GM06990 (cell line): ENCODE results near the gene TENM4.

Experiments
- DNase-seq: peaks from one replicate; pipeline ENCODE4 v3.0.0-alpha.2; 2011; ENCODE audit not compliant: insufficient read length; ENCODE audit errors: extremely low read depth
- H3K27me3 ChIP-seq: replicated peaks from 2 replicates; pipeline ENCODE4 v1.6.0; 2011; ENCODE audit warnings: low read length; ENCODE audit not compliant: control insufficient read depth, insufficient read depth
- H3K36me3 ChIP-seq: 2 replicates; pipeline ENCODE4 v1.5.1; 2011; ENCODE audit warnings: low read length; ENCODE audit not compliant: control insufficient read depth, insufficient read depth
- H3K4me3 ChIP-seq: replicated peaks from 2 replicates; pipeline ENCODE4 v1.5.1; 2011; ENCODE audit warnings: low read depth, mild to moderate bottlenecking, control low read depth, low read length
- CTCF ChIP-seq: IDR thresholded peaks from 2 replicates; pipeline ENCODE4 v1.5.1; 2011; ENCODE audit warnings: low read length, control low read depth, mild to moderate bottlenecking, inconsistent platforms; ENCODE audit not compliant: insufficient read depth, poor library complexity, severe bottlenecking

TENM4 gene

GRCh38 chr11:78773077-78773476 lies 667.8 kb downstream of the TENM4 start:
- DNase-seq: no peak
- Histone ChIP-seq H3K4me3 (no peak overlapping the region), H3K27me3 (peaks cover 1% of the 10 kb centered on the region), H3K36me3 (no peaks in the 10 kb centered on the region)
- no peak for TF ChIP-seq CTCF

GRCh38 chr11:78772186-78772585 lies 668.6 kb downstream of the TENM4 start:
- H3K4me3 ChIP-seq: no peak overlapping the region
- peaks cover 1% of the 10 kb centered on the region for H3K27me3 ChIP-seq
- no peak for TF ChIP-seq CTCF
- DNase-seq: no peak
- no peaks in the 10 kb centered on the region for H3K36me3 ChIP-seq

- no peak for DNase-seq
- no peaks in the 10 kb centered on the region for H3K36me3 ChIP-seq
- peaks cover 1% of the 10 kb centered on the region for H3K27me3 ChIP-seq
- no peak overlapping the region for H3K4me3 ChIP-seq
- no peak for TF ChIP-seq CTCF
Measured at GRCh38 chr11:78770931-78771330, 669.9 kb downstream of the TENM4 start.

GRCh38 chr11:78768971-78769370 lies 671.9 kb downstream of the TENM4 start:
- no peak for DNase-seq
- H3K27me3 ChIP-seq: peaks cover 1% of the 10 kb centered on the region
- no peaks in the 10 kb centered on the region for H3K36me3 ChIP-seq
- TF ChIP-seq CTCF: no peak
- no peak overlapping the region for H3K4me3 ChIP-seq

DNA sequence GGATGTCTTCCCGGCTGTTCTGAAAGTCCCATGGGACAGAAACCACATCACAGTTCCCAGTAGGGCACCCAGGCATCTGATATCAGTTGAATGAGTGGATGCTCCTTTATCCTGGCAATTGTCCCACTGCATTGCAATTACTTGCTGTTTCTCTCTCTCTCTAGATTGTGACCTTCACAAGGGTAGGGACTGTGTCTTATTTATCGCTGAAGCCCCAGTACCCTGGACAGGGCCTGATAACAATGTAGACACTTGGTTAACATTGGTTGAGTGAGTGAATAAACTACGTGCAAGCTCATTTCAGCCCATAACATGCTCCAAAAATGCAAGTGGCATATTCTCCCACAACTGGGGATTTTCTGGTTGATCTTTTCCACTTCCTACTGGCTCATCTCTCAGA lies 672.5 kb downstream of the TENM4 start:
- H3K4me3 ChIP-seq: no peak overlapping the region
- no peak for TF ChIP-seq CTCF
- H3K36me3 ChIP-seq: no peaks in the 10 kb centered on the region
- no peak for DNase-seq
- peaks cover 1% of the 10 kb centered on the region for H3K27me3 ChIP-seq
